K562 (cell line): ENCODE results near the gene MAP2K7. TPM values are rescaled to one million over a fixed set of nuclear protein-coding genes. Genes with fewer than 3 reads are reported as not detected.

Experiments used
- CHD2 ChIP-seq: IDR thresholded peaks from 2 replicates; pipeline ENCODE4 v1.6.1; 2011; ENCODE audit warnings: low read depth, low read length
- CREB1 ChIP-seq, 2 experiments: sonication (generic) in 1 of 2; formaldehyde crosslinking in 1 of 2; IDR thresholded peaks; 2 replicates each; pipeline versions ENCODE4 v1.6.1 to v1.8.0; 2012 to 2022; ENCODE audit warnings: inconsistent platforms in 1 of 2, mild to moderate bottlenecking in 1 of 2, missing genetic modification reagents in 1 of 2, moderate library complexity in 1 of 2
- E2F3 ChIP-seq: fragments of 250-450 bp; sonication (Bioruptor Pico); IDR thresholded peaks from 2 replicates; pipeline ENCODE4 v1.4.0; 2020; ENCODE audit warnings: mild to moderate bottlenecking
- MAZ ChIP-seq, 2 experiments: fragments of 450-650 bp in 1 of 2; sonication (generic) in 1 of 2; formaldehyde crosslinking; IDR thresholded peaks in 1 of 2; conservative IDR thresholded peaks in 1 of 2; 2 replicates each; pipeline versions ENCODE4 v1.4.0 to v1.5.0; 2020; ENCODE audit warnings: mild to moderate bottlenecking in 1 of 2, missing genetic modification reagents in 1 of 2
- MLX ChIP-seq, 2 experiments: fragments of 450-650 bp in 1 of 2; sonication (generic) in 1 of 2; formaldehyde crosslinking; conservative IDR thresholded peaks; 2 replicates each; pipeline versions ENCODE4 v1.4.0 to v1.8.1; 2020 to 2022; ENCODE audit warnings: mild to moderate bottlenecking in 1 of 2, missing genetic modification reagents in 1 of 2
- MTA2 ChIP-seq: fragments of 450-650 bp; IDR thresholded peaks from 2 replicates; pipeline ENCODE4 v1.6.1; 2016; ENCODE audit warnings: low read depth
- NBN ChIP-seq: fragments of 450-650 bp; IDR thresholded peaks from 2 replicates; pipeline ENCODE4 v1.6.1; 2016; ENCODE audit warnings: low read depth, mild to moderate bottlenecking
- POLR2B ChIP-seq: fragments of 450-650 bp; IDR thresholded peaks from 2 replicates; pipeline ENCODE4 v1.6.1; 2018; ENCODE audit warnings: low read depth; ENCODE audit not compliant: partially characterized antibody
- PREB ChIP-seq: sonication (generic); formaldehyde crosslinking; IDR thresholded peaks from 2 replicates; pipeline ENCODE4 v1.8.1; 2023; ENCODE audit warnings: mild to moderate bottlenecking, missing genetic modification reagents
- TCF7L2 ChIP-seq: fragments of 150-350 bp; IDR thresholded peaks from 2 replicates; pipeline ENCODE4 v1.6.1; 2016; ENCODE audit warnings: low read depth, mild to moderate bottlenecking, low read length, moderate library complexity
- TEAD1 ChIP-seq, 2 experiments: fragments of 450-650 bp in 1 of 2; sonication (generic) in 1 of 2; formaldehyde crosslinking; IDR thresholded peaks; 2 replicates each; pipeline versions ENCODE4 v1.4.0 to v1.8.0; 2020 to 2022; ENCODE audit warnings: mild to moderate bottlenecking in 2 of 2, missing genetic modification reagents in 1 of 2
- VEZF1 ChIP-seq: fragments of 200-800 bp; sonication (Bioruptor generic); IDR thresholded peaks from 2 replicates; pipeline ENCODE4 v1.6.1; 2017; ENCODE audit warnings: missing genetic modification characterization, missing compliant biosample characterization
- ZC3H4 ChIP-seq: sonication (generic); formaldehyde crosslinking; IDR thresholded peaks from 2 replicates; pipeline ENCODE4 v1.9.0; 2021; ENCODE audit warnings: missing genetic modification reagents, borderline replicate concordance
- ZNF780A ChIP-seq: fragments of 250-450 bp; sonication (Bioruptor Pico); IDR thresholded peaks from 2 replicates; pipeline ENCODE4 v1.5.0; 2021; ENCODE audit warnings: mild to moderate bottlenecking
- polyA plus RNA-seq, 8 experiments: library from polyadenylated mRNA; depleted of rRNA in 4 of 8; stranded (reverse) in 5 of 8; unstranded in 3 of 8; fragments of >200 nt; fragmentation: Nextera tagmentation in 2 of 8; fragmentation: Illumina TruSeq in 1 of 8; extraction: Ambion mirVana in 2 of 8; extraction: Trizol in 1 of 8; gene quantifications; 2 replicates each; pipeline versions ENCODE4 v1.2.1 to v1.2.3, GENCODE V29; 2011 to 2014; ENCODE audit warnings: inconsistent platforms in 1 of 8, missing spikeins in 1 of 8
- total RNA-seq, 7 experiments: library from RNA; depleted of rRNA in 6 of 7; stranded (reverse); fragments of >200 nt in 6 of 7; fragmentation: Illumina TruSeq in 2 of 7; extraction: Trizol in 2 of 7; gene quantifications; 2 replicates each; pipeline versions ENCODE4 v1.2.1 to v1.2.3, GENCODE V29; 2011 to 2021; ENCODE audit warnings: low replicate concordance in 1 of 7
- TF ChIP-seq, protein P1 (sequence below): fragments of 250-450 bp; sonication (Bioruptor Pico); IDR thresholded peaks from 2 replicates; pipeline ENCODE4 v1.8.0; 2022; ENCODE audit warnings: inconsistent platforms, mild to moderate bottlenecking, moderate library complexity, borderline replicate concordance
- TF ChIP-seq, protein P2 (sequence below): fragments of 200-800 bp; sonication (Bioruptor generic); IDR thresholded peaks from 2 replicates; pipeline ENCODE4 v1.6.1; 2016; ENCODE audit warnings: missing genetic modification characterization, missing compliant biosample characterization

MAP2K7 gene
- total and polyA plus RNA-seq, 9 of the 15 experiments (the other 6 are each of a cell fraction or from before 2014, with no cell fraction given) = 0.51 to 45.8 (median 14.1) TPM

GRCh38 chr19:7871437-7872305 is 32.0 kb upstream of the MAP2K7 start (continued):
- TF ChIP-seq TCF7L2 (no peak), TEAD1 (CRISPR knock-in tag; IDR thresholded peaks at IDR 0.05) (no peak), ZNF780A (no peak), E2F3 (CRISPR knock-in tag) (no peak), MAZ (CRISPR knock-in tag; conservative IDR thresholded peaks at IDR 0.05 in 1 of 2, IDR thresholded peaks at IDR 0.05 in 1 of 2) (no peak), MTA2 (no peak), POLR2B (no peak), PREB (no peak), VEZF1 (CRISPR knock-in tag) (no peak; the same call in 1 of the 2 replicates), ZC3H4 (CRISPR knock-in tag) (no peak), CHD2 (no peak), NBN (0 out of 2 replicates have a peak, but pooled peaks have one; percentile 74), MLX (CRISPR knock-in tag; conservative IDR thresholded peaks at IDR 0.05) (no peak), CREB1 (IDR thresholded peaks at IDR 0.05) (peak; percentile 30; the same call in 1 of the 2 replicates), CREB1 (CRISPR knock-in tag; IDR thresholded peaks at IDR 0.05) (peak; percentile 57; the same call in 1 of the 2 replicates)
- TF ChIP-seq, protein P1, sequence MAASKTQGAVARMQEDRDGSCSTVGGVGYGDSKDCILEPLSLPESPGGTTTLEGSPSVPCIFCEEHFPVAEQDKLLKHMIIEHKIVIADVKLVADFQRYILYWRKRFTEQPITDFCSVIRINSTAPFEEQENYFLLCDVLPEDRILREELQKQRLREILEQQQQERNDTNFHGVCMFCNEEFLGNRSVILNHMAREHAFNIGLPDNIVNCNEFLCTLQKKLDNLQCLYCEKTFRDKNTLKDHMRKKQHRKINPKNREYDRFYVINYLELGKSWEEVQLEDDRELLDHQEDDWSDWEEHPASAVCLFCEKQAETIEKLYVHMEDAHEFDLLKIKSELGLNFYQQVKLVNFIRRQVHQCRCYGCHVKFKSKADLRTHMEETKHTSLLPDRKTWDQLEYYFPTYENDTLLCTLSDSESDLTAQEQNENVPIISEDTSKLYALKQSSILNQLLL = no peak
- TF ChIP-seq, protein P2, sequence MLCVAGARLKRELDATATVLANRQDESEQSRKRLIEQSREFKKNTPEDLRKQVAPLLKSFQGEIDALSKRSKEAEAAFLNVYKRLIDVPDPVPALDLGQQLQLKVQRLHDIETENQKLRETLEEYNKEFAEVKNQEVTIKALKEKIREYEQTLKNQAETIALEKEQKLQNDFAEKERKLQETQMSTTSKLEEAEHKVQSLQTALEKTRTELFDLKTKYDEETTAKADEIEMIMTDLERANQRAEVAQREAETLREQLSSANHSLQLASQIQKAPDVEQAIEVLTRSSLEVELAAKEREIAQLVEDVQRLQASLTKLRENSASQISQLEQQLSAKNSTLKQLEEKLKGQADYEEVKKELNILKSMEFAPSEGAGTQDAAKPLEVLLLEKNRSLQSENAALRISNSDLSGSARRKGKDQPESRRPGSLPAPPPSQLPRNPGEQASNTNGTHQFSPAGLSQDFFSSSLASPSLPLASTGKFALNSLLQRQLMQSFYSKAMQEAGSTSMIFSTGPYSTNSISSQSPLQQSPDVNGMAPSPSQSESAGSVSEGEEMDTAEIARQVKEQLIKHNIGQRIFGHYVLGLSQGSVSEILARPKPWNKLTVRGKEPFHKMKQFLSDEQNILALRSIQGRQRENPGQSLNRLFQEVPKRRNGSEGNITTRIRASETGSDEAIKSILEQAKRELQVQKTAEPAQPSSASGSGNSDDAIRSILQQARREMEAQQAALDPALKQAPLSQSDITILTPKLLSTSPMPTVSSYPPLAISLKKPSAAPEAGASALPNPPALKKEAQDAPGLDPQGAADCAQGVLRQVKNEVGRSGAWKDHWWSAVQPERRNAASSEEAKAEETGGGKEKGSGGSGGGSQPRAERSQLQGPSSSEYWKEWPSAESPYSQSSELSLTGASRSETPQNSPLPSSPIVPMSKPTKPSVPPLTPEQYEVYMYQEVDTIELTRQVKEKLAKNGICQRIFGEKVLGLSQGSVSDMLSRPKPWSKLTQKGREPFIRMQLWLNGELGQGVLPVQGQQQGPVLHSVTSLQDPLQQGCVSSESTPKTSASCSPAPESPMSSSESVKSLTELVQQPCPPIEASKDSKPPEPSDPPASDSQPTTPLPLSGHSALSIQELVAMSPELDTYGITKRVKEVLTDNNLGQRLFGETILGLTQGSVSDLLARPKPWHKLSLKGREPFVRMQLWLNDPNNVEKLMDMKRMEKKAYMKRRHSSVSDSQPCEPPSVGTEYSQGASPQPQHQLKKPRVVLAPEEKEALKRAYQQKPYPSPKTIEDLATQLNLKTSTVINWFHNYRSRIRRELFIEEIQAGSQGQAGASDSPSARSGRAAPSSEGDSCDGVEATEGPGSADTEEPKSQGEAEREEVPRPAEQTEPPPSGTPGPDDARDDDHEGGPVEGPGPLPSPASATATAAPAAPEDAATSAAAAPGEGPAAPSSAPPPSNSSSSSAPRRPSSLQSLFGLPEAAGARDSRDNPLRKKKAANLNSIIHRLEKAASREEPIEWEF (CRISPR knock-in tag) = no peak
